Thyroid gland (tissue), 4 donors: ENCODE results near the gene NAA80. TPM values are rescaled to one million over a fixed set of nuclear protein-coding genes. Genes with fewer than 3 reads are reported as not detected.
A peak's percentile ranks its signal among the peaks of the same experiment; 100 is the strongest.

Source experiments
- DNase-seq, 2 donors: peaks; one replicate each; pipeline ENCODE4 v3.0.0-alpha.2; 2019
- H3K27ac ChIP-seq, 3 donors: fragments of 200-600 bp; sonication (generic); 1 replicate in 2 of 3; 2 replicates in 1 of 3; pipeline ENCODE4 v1.5.1; 2016 to 2019; ENCODE audit warnings: mild to moderate bottlenecking in 1 of 3, moderate library complexity in 1 of 3
- H3K27me3 ChIP-seq: fragments of 200-600 bp; sonication (generic); one replicate; pipeline ENCODE4 v1.5.1; 2019
- H3K36me3 ChIP-seq, 2 donors: fragments of 200-600 bp; sonication (generic); one replicate each; pipeline ENCODE4 v1.5.1; 2016 to 2019
- H3K4me1 ChIP-seq, 2 donors: fragments of 200-600 bp; sonication (generic); one replicate each; pipeline ENCODE4 v1.5.1; 2017 to 2019
- H3K4me3 ChIP-seq, 3 donors: fragments of 200-600 bp; sonication (generic); replicated peaks in 1 of 3; 1 replicate in 2 of 3; 2 replicates in 1 of 3; pipeline ENCODE4 v1.5.1; 2016; ENCODE audit warnings: mild to moderate bottlenecking in 1 of 3
- H3K9me3 ChIP-seq: fragments of 200-600 bp; sonication (generic); one replicate; pipeline ENCODE4 v1.5.1; 2017
- POLR2A ChIP-seq, 2 donors: fragments of 450-650 bp; IDR thresholded peaks; one replicate each; pipeline ENCODE4 v1.6.1; 2017; ENCODE audit warnings: antibody characterized with exemption in 2 of 2, mild to moderate bottlenecking in 2 of 2, moderate library complexity in 1 of 2
- WGBS, 2 donors: methylation state at CpG; one replicate each; pipeline ENCODE4 v1.1.5; 2017; 5-methylcytosine and 5-hydroxymethylcytosine counted together
- intact Hi-C: fragments of 100-400 bp; cut with DNase I; formaldehyde crosslinking; loops from one replicate; pipeline ENCODE4 v1.15.1; 2023
- total RNA-seq, 4 donors: library from RNA; depleted of rRNA; stranded (reverse); fragments of >200 nt; gene quantifications; one replicate each; pipeline ENCODE4 v1.2.3, GENCODE V29; 2016
- TF ChIP-seq, protein P1 (sequence below), 6 experiments: fragments of 200-600 bp in 3 of 6; fragments of 450-650 bp in 3 of 6; sonication (generic) in 3 of 6; IDR thresholded peaks; one replicate each; pipeline ENCODE4 v1.5.1; 2016 to 2019; ENCODE audit warnings: antibody characterized with exemption in 6 of 6, mild to moderate bottlenecking in 2 of 6, inconsistent platforms in 1 of 6, moderate library complexity in 1 of 6

Gene NAA80, protein sequence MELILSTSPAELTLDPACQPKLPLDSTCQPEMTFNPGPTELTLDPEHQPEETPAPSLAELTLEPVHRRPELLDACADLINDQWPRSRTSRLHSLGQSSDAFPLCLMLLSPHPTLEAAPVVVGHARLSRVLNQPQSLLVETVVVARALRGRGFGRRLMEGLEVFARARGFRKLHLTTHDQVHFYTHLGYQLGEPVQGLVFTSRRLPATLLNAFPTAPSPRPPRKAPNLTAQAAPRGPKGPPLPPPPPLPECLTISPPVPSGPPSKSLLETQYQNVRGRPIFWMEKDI
- total RNA-seq, result 10 to 100 TPM in 2 of 4 donors, 1 to 10 TPM in 2; 6.9 to 15.2 (median 10.8) TPM

GRCh38 chr3:50298836-50299637 is at the start of gene NAA80, which contains the start of gene HYAL3:
Gene NAA80, minus strand, starts transcription at chr3:50299405. Its CDS starts 1,942 bp downstream, at chr3:50297463.
Gene HYAL3, minus strand, starts transcription at chr3:50299405. Its CDS starts 3,803 bp downstream, at chr3:50295602.
- Histone ChIP-seq H3K9me3 (no peaks in the 10 kb centered on the region), H3K27me3 (no peaks in the 10 kb centered on the region), H3K27ac (peak within 1 kb of the TSS; percentile 65 to 88 (median 88)), H3K4me1 (peaks cover 22 to 35% of the 10 kb centered on the region in 2 donors), H3K36me3 (no peaks in the 10 kb centered on the region), H3K4me3 (peak within 1 kb of the TSS; percentile 32 to 68 (median 57))
- TF ChIP-seq, protein P1, sequence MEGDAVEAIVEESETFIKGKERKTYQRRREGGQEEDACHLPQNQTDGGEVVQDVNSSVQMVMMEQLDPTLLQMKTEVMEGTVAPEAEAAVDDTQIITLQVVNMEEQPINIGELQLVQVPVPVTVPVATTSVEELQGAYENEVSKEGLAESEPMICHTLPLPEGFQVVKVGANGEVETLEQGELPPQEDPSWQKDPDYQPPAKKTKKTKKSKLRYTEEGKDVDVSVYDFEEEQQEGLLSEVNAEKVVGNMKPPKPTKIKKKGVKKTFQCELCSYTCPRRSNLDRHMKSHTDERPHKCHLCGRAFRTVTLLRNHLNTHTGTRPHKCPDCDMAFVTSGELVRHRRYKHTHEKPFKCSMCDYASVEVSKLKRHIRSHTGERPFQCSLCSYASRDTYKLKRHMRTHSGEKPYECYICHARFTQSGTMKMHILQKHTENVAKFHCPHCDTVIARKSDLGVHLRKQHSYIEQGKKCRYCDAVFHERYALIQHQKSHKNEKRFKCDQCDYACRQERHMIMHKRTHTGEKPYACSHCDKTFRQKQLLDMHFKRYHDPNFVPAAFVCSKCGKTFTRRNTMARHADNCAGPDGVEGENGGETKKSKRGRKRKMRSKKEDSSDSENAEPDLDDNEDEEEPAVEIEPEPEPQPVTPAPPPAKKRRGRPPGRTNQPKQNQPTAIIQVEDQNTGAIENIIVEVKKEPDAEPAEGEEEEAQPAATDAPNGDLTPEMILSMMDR (IDR thresholded peaks at IDR 0.05), result peak in 5 of 6 experiments; percentile 14 to 49 (median 43)
- peak; percentile 59 to 93 for TF ChIP-seq POLR2A (IDR thresholded peaks at IDR 0.05)
- intact Hi-C loops, result no loop called here
- 0 to 1% methylated on average over 21 to 34 of the region's 61 CpGs for WGBS, 2 donors
- DNase-seq, result peak; percentile 99

- intact Hi-C loops, result no loop called here
- Histone ChIP-seq H3K27me3 (no peaks in the 10 kb centered on the region), H3K4me1 (peaks cover 29 to 39% of the 10 kb centered on the region in 2 donors), H3K9me3 (no peaks in the 10 kb centered on the region), H3K27ac (no peak overlapping the region), H3K4me3 (no peak overlapping the region), H3K36me3 (no peaks in the 10 kb centered on the region)
- peak; percentile 78 to 83 for DNase-seq
- TF ChIP-seq, protein P1 (IDR thresholded peaks at IDR 0.05), result peak in 5 of 6 experiments; percentile 39 to 78 (median 54)
- no peak for TF ChIP-seq POLR2A (IDR thresholded peaks at IDR 0.05)
- 29 to 30% methylated on average over 14 of the region's 14 CpGs for WGBS, 2 donors
Measured at GRCh38 chr3:50347187-50347813, 48.1 kb upstream of the NAA80 start.

DNA sequence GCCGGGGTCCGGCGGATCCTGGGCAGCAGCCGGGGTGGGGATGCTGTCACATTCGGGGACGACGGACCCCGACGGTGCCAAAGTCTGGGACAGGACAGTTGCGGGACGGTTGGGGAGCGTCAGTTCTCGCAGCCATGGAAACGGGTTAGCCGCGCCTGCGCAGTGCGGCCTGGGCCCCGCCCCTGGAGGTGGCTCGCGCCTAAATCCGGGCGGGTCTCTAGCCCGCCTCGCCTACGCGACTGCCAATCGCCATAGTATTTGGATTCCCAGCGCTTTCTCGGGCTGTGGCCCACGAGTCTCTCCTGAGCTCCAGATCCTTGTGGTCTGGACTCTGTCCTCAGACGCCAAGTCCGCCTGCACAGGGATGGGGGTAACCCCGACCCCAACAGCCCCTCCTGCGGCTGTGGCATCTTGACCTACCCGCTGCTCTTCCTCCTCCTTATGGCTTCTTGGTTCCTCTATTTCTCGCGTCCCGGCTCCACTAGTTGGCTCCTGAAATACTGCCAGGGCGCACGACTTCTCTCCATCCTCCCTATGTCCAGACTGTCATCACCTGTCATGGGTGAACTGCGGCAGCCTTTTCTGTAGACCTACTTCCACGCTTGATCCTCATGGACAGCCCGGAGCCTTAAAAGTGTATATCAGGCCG is 46.5 kb upstream of the NAA80 start, which contains the start of gene ZMYND10:
ZMYND10 (minus strand) TSS at position 147 of the 649 bp plus-strand sequence. CDS start 153 bp downstream, outside the sequence.
- intact Hi-C loops, result no loop called here
- Histone ChIP-seq H3K36me3 (no peaks in the 10 kb centered on the region), H3K4me1 (peaks cover 20 to 34% of the 10 kb centered on the region in 2 donors), H3K27me3 (no peaks in the 10 kb centered on the region), H3K9me3 (no peaks in the 10 kb centered on the region), H3K4me3 (peak within 1 kb of the TSS in 1 of 3 donors; percentile 21), H3K27ac (no peak within 1 kb of the TSS)
- TF ChIP-seq POLR2A (IDR thresholded peaks at IDR 0.05), result no peak
- TF ChIP-seq, protein P1 (IDR thresholded peaks at IDR 0.05), result no peak
- WGBS, 2 donors, result 12 to 13% methylated on average over 40 to 42 of the region's 45 CpGs
- DNase-seq, result peak; percentile 61 to 64

DNA sequence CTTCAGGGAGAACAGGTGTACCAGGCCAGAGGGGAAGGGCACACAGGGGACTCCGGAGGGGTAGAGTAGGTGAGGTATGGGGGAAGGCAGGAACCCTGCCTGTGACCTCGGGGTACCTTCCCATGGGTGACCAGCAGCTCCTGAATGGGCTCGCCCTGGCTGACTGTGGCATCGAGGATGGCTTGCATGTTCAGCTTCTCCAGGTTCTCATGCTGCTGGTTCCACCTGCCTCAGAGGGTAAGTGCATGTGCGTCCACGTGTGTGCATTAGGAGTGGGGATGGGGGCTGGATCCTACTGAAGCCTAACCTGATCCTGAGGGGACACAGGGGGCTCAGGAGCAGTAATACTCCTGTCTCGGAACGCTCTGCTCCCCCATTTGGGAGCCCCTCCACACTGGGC is 45.8 kb upstream of the NAA80 start:
- no peak for DNase-seq
- H3K9me3 ChIP-seq, result no peaks in the 10 kb centered on the region
- no peaks in the 10 kb centered on the region for H3K27me3 ChIP-seq
- TF ChIP-seq, protein P1 (IDR thresholded peaks at IDR 0.05), result no peak
- 67 to 68% methylated on average over 4 to 8 of the region's 8 CpGs for WGBS, 2 donors
- peaks cover 17 to 30% of the 10 kb centered on the region in 2 donors for H3K4me1 ChIP-seq
- H3K27ac ChIP-seq, result no peak overlapping the region
- no peaks in the 10 kb centered on the region for H3K36me3 ChIP-seq
- H3K4me3 ChIP-seq, result peak overlapping the region in 1 of 3 donors; percentile 21
- intact Hi-C loops, result no loop called here
